ENCODE measurements around the gene EGFL6.

Gene EGFL6

GRCh38 chrX:13571136-13571535 lies 1.7 kb downstream of the EGFL6 start:
- Histone ChIP-seq H3K4me3 (ENCODE audit: low read depth in 1 of 2, low read length in 1 of 2) (no peak overlapping the region), H3K27me3 (peaks cover 44% of the 10 kb centered on the region), H3K9me3 (no peaks in the 10 kb centered on the region), H3K27ac (no peak overlapping the region), H3K36me3 (no peaks in the 10 kb centered on the region), H3K4me1 (ENCODE audit: control insufficient read depth in 1 of 2, insufficient read depth in 1 of 2, low read depth in 1 of 2, low read length in 1 of 2) (no peaks in the 10 kb centered on the region)
- TF ChIP-seq CTCF (IDR thresholded peaks at IDR 0.05) = no peak

- no peak for TF ChIP-seq CTCF (IDR thresholded peaks at IDR 0.05)
- H3K36me3 ChIP-seq = no peaks in the 10 kb centered on the region
- no peaks in the 10 kb centered on the region for H3K9me3 ChIP-seq
- H3K4me3 ChIP-seq (ENCODE audit: low read depth in 1 of 2, low read length in 1 of 2) = no peak overlapping the region
- H3K27ac ChIP-seq = no peak overlapping the region
- H3K4me1 ChIP-seq (ENCODE audit: control insufficient read depth in 1 of 2, insufficient read depth in 1 of 2, low read depth in 1 of 2, low read length in 1 of 2) = no peaks in the 10 kb centered on the region
- H3K27me3 ChIP-seq = peaks cover 28% of the 10 kb centered on the region
Measured at GRCh38 chrX:13574600-13574999, 5.2 kb downstream of the EGFL6 start.

- Histone ChIP-seq H3K27me3 (no peaks in the 10 kb centered on the region), H3K9me3 (no peaks in the 10 kb centered on the region), H3K27ac (no peak overlapping the region), H3K4me3 (ENCODE audit: low read depth in 1 of 2, low read length in 1 of 2) (no peak overlapping the region), H3K4me1 (ENCODE audit: control insufficient read depth in 1 of 2, insufficient read depth in 1 of 2, low read depth in 1 of 2, low read length in 1 of 2) (no peaks in the 10 kb centered on the region), H3K36me3 (no peaks in the 10 kb centered on the region)
- no peak for TF ChIP-seq CTCF (IDR thresholded peaks at IDR 0.05)
Measured at GRCh38 chrX:13579661-13580060, 10.3 kb downstream of the EGFL6 start.

- Histone ChIP-seq H3K4me1 (ENCODE audit: control insufficient read depth in 1 of 2, insufficient read depth in 1 of 2, low read depth in 1 of 2, low read length in 1 of 2) (no peaks in the 10 kb centered on the region), H3K9me3 (no peaks in the 10 kb centered on the region), H3K27me3 (no peaks in the 10 kb centered on the region), H3K4me3 (ENCODE audit: low read depth in 1 of 2, low read length in 1 of 2) (no peak overlapping the region), H3K27ac (no peak overlapping the region), H3K36me3 (no peaks in the 10 kb centered on the region)
- no peak for TF ChIP-seq CTCF (IDR thresholded peaks at IDR 0.05)
Measured at GRCh38 chrX:13581554-13581953, 12.2 kb downstream of the EGFL6 start.

GRCh38 chrX:13587786-13588477 lies 18.5 kb downstream of the EGFL6 start:
- Histone ChIP-seq H3K4me1 (ENCODE audit: control insufficient read depth in 1 of 2, insufficient read depth in 1 of 2, low read depth in 1 of 2, low read length in 1 of 2) (no peaks in the 10 kb centered on the region), H3K4me3 (ENCODE audit: low read depth in 1 of 2, low read length in 1 of 2) (no peak overlapping the region), H3K36me3 (no peaks in the 10 kb centered on the region), H3K27me3 (no peaks in the 10 kb centered on the region), H3K9me3 (no peaks in the 10 kb centered on the region), H3K27ac (no peak overlapping the region)
- TF ChIP-seq CTCF (IDR thresholded peaks at IDR 0.05) = no peak

Data from neutrophil (primary cell).